HG03064 (cell line): Measurements from ENCODE around the gene ACSM6.

Experiments
- ATAC-seq: cut with Tn5 transposase; IDR thresholded peaks from one replicate; pipeline ENCODE4 v1.9.1; 2021; ENCODE audit warnings: low read depth; ENCODE audit not compliant: unreplicated experiment

The ACSM6 gene

GRCh38 chr10:95244152-95244551 lies 50.1 kb downstream of the ACSM6 start:
- ATAC-seq, result no peak

GRCh38 chr10:95245425-95246055 lies 51.5 kb downstream of the ACSM6 start:
- ATAC-seq, result peak; percentile 82

GRCh38 chr10:95246582-95247051 lies 52.6 kb downstream of the ACSM6 start:
- ATAC-seq, result no peak

- ATAC-seq, result no peak
These were observed 53.3 kb downstream of the ACSM6 start for GRCh38 chr10:95247200-95247880.

- ATAC-seq, result no peak
These were observed 54.0 kb downstream of the ACSM6 start for GRCh38 chr10:95247881-95248583.

- no peak for ATAC-seq
These were observed 55.0 kb downstream of the ACSM6 start for GRCh38 chr10:95248989-95249388.

- ATAC-seq, result no peak
These were observed 55.4 kb downstream of the ACSM6 start for GRCh38 chr10:95249467-95249866.

GRCh38 chr10:95250856-95251255 lies 56.8 kb downstream of the ACSM6 start:
- no peak for ATAC-seq

GRCh38 chr10:95253007-95253406 lies 59.0 kb downstream of the ACSM6 start:
- ATAC-seq, result no peak

- ATAC-seq, result no peak
These were observed 59.6 kb downstream of the ACSM6 start for GRCh38 chr10:95253686-95254085.

GRCh38 chr10:95254629-95255028 lies 60.6 kb downstream of the ACSM6 start:
- no peak for ATAC-seq

- ATAC-seq, result no peak
These were observed 62.2 kb downstream of the ACSM6 start for GRCh38 chr10:95256268-95256667.

- no peak for ATAC-seq
These were observed 63.8 kb downstream of the ACSM6 start for GRCh38 chr10:95257849-95258248.

- no peak for ATAC-seq
These were observed 66.4 kb downstream of the ACSM6 start for GRCh38 chr10:95260397-95260881.

- ATAC-seq, result no peak
These were observed 67.0 kb downstream of the ACSM6 start for GRCh38 chr10:95260909-95261552.

GRCh38 chr10:95261926-95262325 lies 67.9 kb downstream of the ACSM6 start:
- no peak for ATAC-seq

- ATAC-seq, result no peak
These were observed 68.9 kb downstream of the ACSM6 start for GRCh38 chr10:95262763-95263518.

GRCh38 chr10:95263864-95264226 lies 69.8 kb downstream of the ACSM6 start:
- ATAC-seq, result no peak

GRCh38 chr10:95264227-95265051 lies 70.4 kb downstream of the ACSM6 start:
- no peak for ATAC-seq
